Measurements from ENCODE around the gene SYPL1.

SYPL1 gene

DNA sequence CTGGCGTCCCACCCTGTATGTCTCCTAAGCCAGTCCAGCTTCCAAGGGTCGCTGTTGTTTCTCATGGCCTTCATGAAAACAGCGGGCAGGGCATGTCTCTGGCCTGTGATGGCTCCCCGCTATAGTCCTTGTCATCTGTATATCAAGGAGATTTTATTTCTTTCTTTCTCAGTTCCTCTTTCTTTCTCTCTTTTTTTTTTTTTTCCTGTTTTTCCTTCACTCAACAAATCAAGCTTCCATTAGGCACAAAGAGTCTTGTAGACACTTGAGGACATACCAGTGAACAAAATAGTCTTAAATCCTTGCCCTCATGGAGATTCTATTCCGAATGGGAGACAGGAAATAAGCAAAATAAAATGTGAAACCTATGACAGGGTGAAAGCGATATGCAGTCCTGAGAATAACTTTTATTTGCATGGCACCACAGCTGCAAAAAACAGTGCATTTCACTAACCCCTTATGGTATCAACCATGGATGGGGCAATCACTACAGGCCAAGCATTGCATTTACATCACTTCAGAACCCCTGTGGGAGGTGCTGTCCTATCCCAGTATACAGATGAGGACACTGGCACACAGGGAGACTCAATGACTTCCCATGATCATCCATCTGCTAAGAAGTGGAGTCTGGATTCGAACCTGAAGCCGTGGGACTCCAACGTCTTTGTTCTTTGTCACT lies 50.7 kb downstream of the SYPL1 start:
- no peak overlapping the region for H3K4me3 ChIP-seq (ENCODE audit: low read depth, low read length)
- in situ Hi-C loops (cut with HindIII; ENCODE audit: low sequenced_read_pairs): loop anchor here (25.0 kb wide), 1 partner anchor 101 kb away; no protein-coding TSS in a partner anchor
- DNase-seq (ENCODE audit: low read depth, low spot score): no peak
- TF ChIP-seq, protein P1, sequence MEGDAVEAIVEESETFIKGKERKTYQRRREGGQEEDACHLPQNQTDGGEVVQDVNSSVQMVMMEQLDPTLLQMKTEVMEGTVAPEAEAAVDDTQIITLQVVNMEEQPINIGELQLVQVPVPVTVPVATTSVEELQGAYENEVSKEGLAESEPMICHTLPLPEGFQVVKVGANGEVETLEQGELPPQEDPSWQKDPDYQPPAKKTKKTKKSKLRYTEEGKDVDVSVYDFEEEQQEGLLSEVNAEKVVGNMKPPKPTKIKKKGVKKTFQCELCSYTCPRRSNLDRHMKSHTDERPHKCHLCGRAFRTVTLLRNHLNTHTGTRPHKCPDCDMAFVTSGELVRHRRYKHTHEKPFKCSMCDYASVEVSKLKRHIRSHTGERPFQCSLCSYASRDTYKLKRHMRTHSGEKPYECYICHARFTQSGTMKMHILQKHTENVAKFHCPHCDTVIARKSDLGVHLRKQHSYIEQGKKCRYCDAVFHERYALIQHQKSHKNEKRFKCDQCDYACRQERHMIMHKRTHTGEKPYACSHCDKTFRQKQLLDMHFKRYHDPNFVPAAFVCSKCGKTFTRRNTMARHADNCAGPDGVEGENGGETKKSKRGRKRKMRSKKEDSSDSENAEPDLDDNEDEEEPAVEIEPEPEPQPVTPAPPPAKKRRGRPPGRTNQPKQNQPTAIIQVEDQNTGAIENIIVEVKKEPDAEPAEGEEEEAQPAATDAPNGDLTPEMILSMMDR (IDR thresholded peaks at IDR 0.05; ENCODE audit: low read depth, low read length): no peak

DNA sequence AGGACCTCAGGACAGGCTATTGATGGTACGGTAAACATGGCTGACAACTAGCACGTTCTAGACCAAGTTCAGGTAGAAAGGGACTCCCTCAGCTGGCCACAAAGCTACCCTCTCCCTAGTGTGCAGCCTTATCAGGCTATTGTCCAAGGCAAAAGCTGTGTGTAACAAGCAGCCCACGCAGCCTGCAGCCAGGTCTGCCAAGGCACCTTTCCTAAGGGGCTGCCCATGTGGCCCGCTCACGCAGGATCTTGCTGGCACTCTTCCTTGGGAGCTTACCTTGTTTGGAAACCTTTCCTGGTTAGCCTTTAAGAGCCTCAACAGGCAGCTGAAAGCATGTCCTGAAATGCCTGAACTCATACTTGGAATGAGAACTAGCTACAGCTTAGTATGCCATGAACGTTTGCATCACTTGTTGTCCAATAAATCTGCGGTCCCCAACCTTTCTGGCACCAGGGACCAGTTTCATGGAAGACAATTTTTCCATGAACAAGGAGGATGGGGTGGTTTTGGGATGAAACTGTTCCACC lies 51.7 kb downstream of the SYPL1 start:
- in situ Hi-C loops (cut with HindIII; ENCODE audit: low sequenced_read_pairs): loop anchor here (25.0 kb wide), 1 partner anchor 102 kb away; no protein-coding TSS in a partner anchor
- TF ChIP-seq, protein P1 (IDR thresholded peaks at IDR 0.05; ENCODE audit: low read depth, low read length): no peak
- no peak for DNase-seq (ENCODE audit: low read depth, low spot score)
- no peak overlapping the region for H3K4me3 ChIP-seq (ENCODE audit: low read depth, low read length)

DNA sequence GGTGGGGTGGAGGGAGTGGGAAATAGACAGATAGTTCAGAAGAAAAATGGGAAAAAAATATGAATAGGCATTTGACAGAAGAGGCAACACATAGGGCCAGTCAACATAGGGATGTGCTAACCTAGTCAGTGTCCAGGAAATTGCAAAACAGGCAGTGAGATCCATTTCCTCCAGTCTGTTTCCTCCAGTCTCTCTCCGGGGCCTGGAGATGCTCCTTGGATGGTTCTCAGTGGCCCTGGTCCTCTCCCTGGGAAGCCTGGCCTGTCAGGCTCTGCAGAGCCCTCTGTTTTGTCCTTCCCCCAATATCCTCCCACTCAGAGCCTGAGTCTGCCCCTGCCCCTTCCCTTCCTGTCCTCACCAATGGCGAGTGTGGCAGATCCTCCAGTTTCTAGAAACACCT lies 52.6 kb downstream of the SYPL1 start:
- no peak overlapping the region for H3K4me3 ChIP-seq (ENCODE audit: low read depth, low read length)
- in situ Hi-C loops (cut with HindIII; ENCODE audit: low sequenced_read_pairs): loop anchor here (25.0 kb wide), 1 partner anchor 103 kb away; no protein-coding TSS in a partner anchor
- DNase-seq (ENCODE audit: low read depth, low spot score): no peak
- TF ChIP-seq, protein P1 (IDR thresholded peaks at IDR 0.05; ENCODE audit: low read depth, low read length): no peak

DNA sequence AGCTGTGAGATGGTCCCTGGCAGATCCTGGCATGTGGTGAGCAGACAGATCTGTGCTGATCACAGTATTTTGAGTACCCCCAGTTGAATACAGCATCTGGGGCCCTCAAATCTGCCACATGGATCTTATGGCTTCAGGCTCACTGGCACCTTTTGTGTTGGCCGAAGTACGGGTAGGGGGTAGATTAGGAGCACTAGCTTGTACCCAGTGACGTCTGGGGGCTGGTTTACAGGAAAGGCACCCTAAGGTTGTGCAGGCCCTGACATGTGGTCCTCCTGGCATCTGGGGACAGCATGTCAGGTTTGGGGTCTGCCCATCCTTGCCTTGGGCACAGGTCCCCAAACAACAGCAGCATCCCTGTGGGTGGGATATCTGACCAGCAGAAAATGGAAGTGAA lies 53.2 kb downstream of the SYPL1 start:
- DNase-seq (ENCODE audit: low read depth, low spot score): no peak
- TF ChIP-seq, protein P1 (IDR thresholded peaks at IDR 0.05; ENCODE audit: low read depth, low read length): no peak
- in situ Hi-C loops (cut with HindIII; ENCODE audit: low sequenced_read_pairs): loop anchor here (25.0 kb wide), 1 partner anchor 103 kb away; no protein-coding TSS in a partner anchor
- no peak overlapping the region for H3K4me3 ChIP-seq (ENCODE audit: low read depth, low read length)

DNA sequence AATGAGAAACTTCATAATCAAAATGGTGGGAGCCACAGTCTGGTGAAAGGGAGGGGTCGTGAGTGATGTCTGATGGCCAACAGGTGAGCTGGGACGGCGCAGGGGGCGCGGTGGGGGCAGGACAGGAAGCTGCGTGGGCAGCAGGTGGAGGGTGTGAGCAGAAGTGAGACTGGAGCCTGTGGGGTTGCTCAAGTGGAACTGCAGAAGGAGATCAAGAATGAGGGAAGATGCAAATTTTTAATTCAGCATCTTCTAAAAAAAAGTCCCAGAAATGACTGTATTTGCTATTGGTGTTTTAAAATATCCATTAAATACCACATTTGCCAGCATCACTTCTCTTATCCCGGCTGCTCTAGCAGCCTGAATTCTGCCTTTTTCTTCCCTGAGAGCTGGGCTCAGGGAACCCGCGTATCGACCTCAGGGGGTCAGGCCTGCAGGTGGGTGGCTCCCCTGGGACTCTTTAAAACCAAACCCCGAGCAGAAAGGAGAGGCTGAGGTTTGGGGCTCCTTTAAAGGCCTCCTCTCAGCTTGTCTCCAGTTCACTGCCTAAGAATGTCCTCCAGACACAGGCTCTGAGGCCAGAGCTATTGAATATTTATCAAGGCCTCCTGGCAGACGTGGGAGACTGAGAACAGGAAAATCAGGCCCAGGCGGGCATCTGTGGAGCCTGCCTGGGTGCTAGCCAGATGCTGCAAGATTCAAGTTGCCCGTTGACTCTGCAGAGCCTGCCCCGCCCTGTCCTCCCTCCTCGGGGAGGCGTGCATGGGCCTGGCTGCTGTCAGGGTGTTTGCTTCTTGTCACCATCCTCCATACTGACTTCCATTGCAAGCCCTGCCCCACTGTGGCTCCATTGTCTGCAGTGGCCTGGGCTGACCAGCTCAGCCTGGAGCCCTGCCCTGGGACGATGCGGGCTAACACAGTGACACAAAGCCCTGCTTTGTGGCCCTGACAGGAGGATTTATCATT lies 53.9 kb downstream of the SYPL1 start:
- H3K4me3 ChIP-seq (ENCODE audit: low read depth, low read length): no peak overlapping the region
- no peak for DNase-seq (ENCODE audit: low read depth, low spot score)

More for the DNA sequence above, 53.9 kb downstream of the SYPL1 start:
- in situ Hi-C loops (cut with HindIII; ENCODE audit: low sequenced_read_pairs): loop anchor here (25.0 kb wide), 1 partner anchor 104 kb away; no protein-coding TSS in a partner anchor
- TF ChIP-seq, protein P1 (IDR thresholded peaks at IDR 0.05; ENCODE audit: low read depth, low read length): no peak
